Right cardiac atrium (tissue), 5 donors: ENCODE data around the gene PRKCD. TPM values are rescaled to one million over a fixed set of nuclear protein-coding genes. Genes with fewer than 3 reads are reported as not detected.

ENCODE experiments used
- ATAC-seq, 2 donors: fragments of 200-7000 bp; cut with Tn5 transposase; one replicate each; pipeline versions ENCODE4 v1.8.0 to v1.9.1; 2020; ENCODE audit warnings: moderate library complexity in 2 of 2, mild to moderate bottlenecking in 1 of 2
- DNase-seq, 3 donors: peaks; one replicate each; pipeline ENCODE4 v3.0.0-alpha.2; 2020
- H3K27ac ChIP-seq: one replicate; pipeline ENCODE4 v1.5.1; 2013; ENCODE audit warnings: mild to moderate bottlenecking, low read length, control low read depth, moderate library complexity
- H3K27me3 ChIP-seq: one replicate; pipeline ENCODE4 v1.6.1; 2013; ENCODE audit not compliant: control insufficient read depth, insufficient read depth
- H3K4me1 ChIP-seq: one replicate; pipeline ENCODE4 v1.6.1; 2013; ENCODE audit warnings: low read length; ENCODE audit not compliant: control insufficient read depth, insufficient read depth
- H3K4me3 ChIP-seq: one replicate; pipeline ENCODE4 v1.5.1; 2013; ENCODE audit warnings: low read length, control low read depth
- H3K9me3 ChIP-seq: one replicate; pipeline ENCODE4 v1.6.1; 2013; ENCODE audit warnings: low read length; ENCODE audit not compliant: control insufficient read depth
- WGBS: extraction: QIAGEN DNeasy Blood & Tissue Kit; methylation state at CpG from one replicate; pipeline ENCODE4 v1.1.7; 2013; 5-methylcytosine and 5-hydroxymethylcytosine counted together
- intact Hi-C, 4 donors: fragments of 100-400 bp; cut with DNase I; formaldehyde crosslinking; loops; one replicate each; pipeline versions ENCODE4 v1.11.0 to v1.14.0; 2022 to 2023
- polyA plus RNA-seq: library from polyadenylated mRNA; stranded (reverse); fragments of 200-250 nt; gene quantifications from one replicate; pipeline ENCODE4 v1.2.3, GENCODE V29; 2013
- total RNA-seq, 4 donors: library from RNA; stranded (reverse); fragmentation: NEBNext Ultra II Directional; extraction: Animal tissue kit (Norgen Biotek cat#: 25700); gene quantifications; one replicate each; pipeline ENCODE4 v1.2.1, GENCODE V29; 2021
- donor health status: healthy with polysubstance abuse.
- donor health status: DM: no; HTN: yes; CAD: no.
- donor health status: DM: no; HTN: no; CAD: no.
- donor health status: DM: no; HTN: yes; CAD: no; lungs with severe emphysema.
- donor health status: DM: yes; HTN: yes; CAD: no.

Gene PRKCD
- total and polyA plus RNA-seq, 5 donors, result 20.9 to 34.4 (median 28.4) TPM

DNA sequence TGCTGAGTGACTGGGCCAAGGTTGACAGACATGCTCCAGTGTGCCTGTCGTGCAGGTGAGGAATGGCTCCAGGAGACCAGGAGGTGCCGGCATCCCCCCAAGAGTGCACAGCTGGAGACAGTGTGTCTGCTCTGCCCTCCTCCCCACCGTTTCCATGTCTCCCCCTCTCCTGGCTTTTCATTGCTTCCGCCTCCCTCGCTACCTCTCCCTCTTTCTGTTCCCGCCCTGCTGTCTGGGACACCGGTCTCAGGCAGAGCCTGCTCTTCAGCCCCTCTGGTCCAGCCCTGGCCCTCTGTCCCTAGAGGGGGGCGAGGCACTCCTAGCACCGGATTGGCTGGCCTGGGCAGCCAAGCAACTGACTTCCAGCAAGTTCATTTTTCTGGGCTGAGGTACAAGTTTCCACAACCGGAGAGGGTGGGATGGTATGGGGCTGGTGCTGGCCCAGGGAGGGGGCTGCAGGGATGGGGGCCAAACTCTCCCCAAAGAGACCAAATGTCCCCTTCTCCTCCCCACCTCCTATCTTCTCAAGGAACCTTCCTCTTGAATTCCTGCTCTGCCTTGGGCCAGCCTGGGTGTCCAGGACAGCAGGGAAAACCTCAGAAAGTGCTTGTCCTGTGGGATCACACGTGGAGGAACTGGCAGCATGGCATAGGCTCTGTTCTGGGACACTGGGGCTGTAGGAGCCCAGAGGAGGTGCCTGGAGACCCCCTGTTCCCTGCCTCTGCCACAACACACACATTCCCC, 32.6 kb downstream of the PRKCD start:
- intact Hi-C loops, result loop anchor here in 1 of 4 donors (5.0 kb wide), 1 partner anchor 61 kb away; the partner anchor contains the start of gene RFT1
- no peak overlapping the region for H3K4me3 ChIP-seq
- WGBS, result 47% methylated on average over 11 of the region's 11 CpGs
- H3K4me1 ChIP-seq, result peaks cover 12% of the 10 kb centered on the region
- H3K9me3 ChIP-seq, result no peaks in the 10 kb centered on the region
- peak; percentile 75 to 77 for ATAC-seq
- H3K27ac ChIP-seq, result peak overlapping the region; percentile 15
- H3K27me3 ChIP-seq, result no peaks in the 10 kb centered on the region
- peak; percentile 68 to 88 (median 81) for DNase-seq

DNA sequence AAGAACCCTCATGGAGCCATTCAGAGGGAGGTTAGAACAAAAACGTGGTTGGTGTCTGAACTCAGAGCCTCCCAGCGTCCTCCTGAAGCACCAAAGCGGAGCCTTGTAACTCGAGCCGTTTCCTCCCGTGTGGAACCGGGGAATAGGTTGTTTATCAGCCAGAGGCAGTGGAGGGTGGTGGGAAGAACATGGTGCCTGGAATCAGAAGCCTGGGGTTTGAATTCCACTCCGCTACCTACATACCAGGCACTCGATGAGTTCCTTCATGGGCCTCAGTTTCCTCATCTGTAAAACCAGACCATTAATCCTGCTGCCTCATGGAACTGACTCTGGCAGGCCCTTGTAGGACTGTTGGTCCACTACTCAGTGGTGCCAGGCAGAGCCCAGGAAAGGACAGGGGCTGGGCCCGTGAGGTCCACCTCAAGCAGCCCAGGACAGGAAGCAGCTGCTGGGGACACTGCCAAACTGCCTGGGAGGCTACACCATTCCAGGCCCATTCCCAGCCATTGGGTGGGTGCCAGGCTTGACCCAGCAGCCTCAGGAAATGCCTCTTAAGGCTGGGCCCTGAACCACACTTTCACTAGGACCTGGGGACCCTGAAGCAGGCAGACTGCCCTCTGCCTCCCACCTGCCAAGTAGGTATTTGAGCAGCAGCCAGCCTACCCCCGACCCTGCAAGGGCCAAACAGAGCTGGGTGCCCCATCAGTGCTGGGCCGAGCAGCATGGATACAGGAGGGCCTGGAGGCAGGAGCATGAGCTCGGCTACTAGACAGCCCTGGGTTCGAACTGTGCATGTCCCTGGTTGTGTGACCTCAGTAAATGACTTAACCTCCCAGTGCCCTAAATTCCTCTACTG, 33.4 kb downstream of the PRKCD start:
- Histone ChIP-seq H3K9me3 (no peaks in the 10 kb centered on the region), H3K27me3 (no peaks in the 10 kb centered on the region), H3K27ac (peak overlapping the region; percentile 15), H3K4me1 (peaks cover 12% of the 10 kb centered on the region), H3K4me3 (no peak overlapping the region)
- intact Hi-C loops, result loop anchor here (5.0 kb wide), 3 partner anchors 62 to 82 kb away; partner anchors contain the start of gene RFT1 (in 4 of the 4)
- ATAC-seq (peak; percentile 38 to 62), DNase-seq (peak; percentile 64 to 87 (median 77))
- 53% methylated on average over 14 of the region's 14 CpGs for WGBS

- DNase-seq (no peak), ATAC-seq (no peak)
- intact Hi-C loops, result loop anchor here in 3 of 4 donors (5.0 kb wide), 3 partner anchors 63 to 83 kb away; partner anchors contain the start of gene RFT1 (in 3 of the 3)
- Histone ChIP-seq H3K4me3 (no peak overlapping the region), H3K9me3 (no peaks in the 10 kb centered on the region), H3K27me3 (no peaks in the 10 kb centered on the region), H3K4me1 (peaks cover 12% of the 10 kb centered on the region), H3K27ac (no peak overlapping the region)
- 89% methylated on average over 10 of the region's 10 CpGs for WGBS
These were observed 34.0 kb downstream of the PRKCD start for GRCh38 chr3:53195066-53195450.

GRCh38 chr3:53195602-53196574, 34.9 kb downstream of the PRKCD start:
- H3K4me3 ChIP-seq, result no peak overlapping the region
- H3K27me3 ChIP-seq, result no peaks in the 10 kb centered on the region
- H3K27ac ChIP-seq, result no peak overlapping the region
- peak; percentile 53 to 78 for ATAC-seq
- peaks cover 12% of the 10 kb centered on the region for H3K4me1 ChIP-seq
- no peaks in the 10 kb centered on the region for H3K9me3 ChIP-seq
- WGBS, result 26% methylated on average over 36 of the region's 36 CpGs
- intact Hi-C loops, result loop anchor here (1.0 to 5.0 kb wide), 5 partner anchors 64 to 84 kb away; partner anchors contain the start of gene RFT1 (in 3 of the 4)
- DNase-seq, result peak; percentile 43 to 82 (median 82)

- H3K9me3 ChIP-seq, result no peaks in the 10 kb centered on the region
- DNase-seq, result peak in 2 of 3 donors; percentile 60 to 68
- no peak overlapping the region for H3K27ac ChIP-seq
- no peak overlapping the region for H3K4me3 ChIP-seq
- ATAC-seq, result no peak
- H3K4me1 ChIP-seq, result peaks cover 12% of the 10 kb centered on the region
- no peaks in the 10 kb centered on the region for H3K27me3 ChIP-seq
- 54% methylated on average over 17 of the region's 17 CpGs for WGBS
- intact Hi-C loops, result loop anchor here (1.0 to 5.0 kb wide), 5 partner anchors 64 to 84 kb away; partner anchors contain the start of gene RFT1 (in 3 of the 4)
These were observed 35.8 kb downstream of the PRKCD start for GRCh38 chr3:53196575-53197407.

DNA sequence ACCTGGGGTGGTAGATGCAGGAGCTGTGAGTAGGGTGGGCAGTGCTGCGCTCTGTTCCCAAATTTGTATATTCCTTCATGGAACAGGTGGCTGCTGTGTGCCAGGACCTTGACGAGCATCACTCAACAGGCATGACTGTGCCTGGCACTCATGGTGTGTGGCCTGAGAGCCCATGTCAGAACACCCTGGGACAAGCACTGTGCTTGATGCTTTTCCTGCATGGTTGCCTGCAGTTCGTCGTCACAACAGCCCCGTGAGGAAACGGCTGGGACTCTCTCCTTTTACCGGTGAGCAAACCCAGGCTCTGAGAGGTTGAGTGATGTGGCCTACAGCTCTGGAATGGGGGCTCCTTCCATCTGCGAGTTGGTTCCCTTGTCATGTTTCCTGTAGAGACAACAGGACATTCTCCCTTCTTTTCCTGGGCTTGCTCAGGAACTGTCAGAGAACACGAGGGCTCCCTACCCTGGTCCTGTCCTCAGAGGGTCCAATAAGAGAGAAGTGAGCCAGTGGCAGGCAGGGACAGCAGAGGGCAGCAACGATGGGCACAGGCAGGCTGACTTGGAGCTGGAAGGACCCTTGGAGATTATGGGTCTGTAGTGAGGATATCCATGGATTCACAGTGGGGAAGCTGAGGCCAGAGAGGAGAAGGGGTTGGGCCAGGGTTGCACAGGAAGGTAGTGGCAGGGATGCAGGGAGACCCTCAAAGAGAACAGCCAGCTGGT, 37.4 kb downstream of the PRKCD start:
- Histone ChIP-seq H3K27ac (no peak overlapping the region), H3K4me3 (no peak overlapping the region), H3K9me3 (no peaks in the 10 kb centered on the region), H3K27me3 (no peaks in the 10 kb centered on the region), H3K4me1 (peaks cover 12% of the 10 kb centered on the region)
- DNase-seq (peak in 1 of 3 donors; percentile 23), ATAC-seq (no peak)
- intact Hi-C loops, result loop anchor here in 3 of 4 donors (5.0 kb wide), 3 partner anchors 66 to 86 kb away; partner anchors contain the start of gene RFT1 (in 3 of the 3)
- 53% methylated on average over 10 of the region's 10 CpGs for WGBS

DNA sequence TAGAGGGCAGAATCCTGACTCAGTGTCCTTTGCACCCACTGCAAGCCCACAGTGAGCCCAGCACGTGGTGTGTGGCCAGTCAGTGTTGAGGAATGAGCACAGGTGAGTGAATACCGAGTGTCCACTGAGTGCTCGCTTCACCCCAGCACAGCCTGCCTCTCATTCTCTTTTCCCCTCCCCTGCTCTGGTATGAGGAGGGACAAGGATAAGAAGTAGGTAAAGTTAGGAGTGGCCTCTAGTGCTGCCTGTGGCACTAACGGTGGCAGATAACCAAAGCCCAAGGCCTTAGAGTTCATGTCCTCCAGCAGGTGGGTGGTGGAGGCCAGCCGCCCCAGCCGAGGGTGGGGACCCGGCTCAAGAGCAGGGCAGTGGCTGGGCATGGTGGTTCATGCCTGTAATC, 38.0 kb downstream of the PRKCD start:
- no peaks in the 10 kb centered on the region for H3K27me3 ChIP-seq
- H3K9me3 ChIP-seq, result no peaks in the 10 kb centered on the region
- DNase-seq, result peak in 1 of 3 donors; percentile 7
- no peak for ATAC-seq
- WGBS, result 83% methylated on average over 7 of the region's 7 CpGs
- H3K4me3 ChIP-seq, result no peak overlapping the region
- intact Hi-C loops, result loop anchor here in 3 of 4 donors (5.0 kb wide), 3 partner anchors 67 to 87 kb away; partner anchors contain the start of gene RFT1 (in 3 of the 3)
- H3K4me1 ChIP-seq, result peaks cover 8% of the 10 kb centered on the region
- H3K27ac ChIP-seq, result no peak overlapping the region

DNA sequence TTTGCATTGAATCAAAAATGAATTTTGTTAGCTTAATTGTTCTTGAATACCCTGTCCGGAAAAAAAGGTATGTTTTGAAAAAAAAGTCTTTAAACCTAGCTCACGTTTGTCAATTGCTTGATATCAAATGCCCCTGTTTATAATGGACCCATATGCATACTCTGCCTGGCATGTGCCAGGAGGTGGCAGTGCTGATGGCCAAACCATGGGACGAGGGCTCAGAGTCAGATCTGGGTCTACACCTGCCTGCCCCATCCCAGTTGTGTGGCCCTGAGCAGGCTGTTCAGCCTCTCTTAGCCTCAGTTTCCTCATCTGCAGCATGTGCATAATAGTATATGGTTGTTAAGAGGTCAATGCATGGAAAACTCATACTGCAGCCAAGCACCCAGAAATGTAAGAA, 38.8 kb downstream of the PRKCD start:
- intact Hi-C loops, result loop anchor here in 3 of 4 donors (5.0 kb wide), 3 partner anchors 68 to 88 kb away; partner anchors contain the start of gene RFT1 (in 3 of the 3)
- Histone ChIP-seq H3K27ac (no peak overlapping the region), H3K4me1 (no peaks in the 10 kb centered on the region), H3K4me3 (no peak overlapping the region), H3K9me3 (no peaks in the 10 kb centered on the region), H3K27me3 (no peaks in the 10 kb centered on the region)
- no peak for ATAC-seq
- WGBS, result 70% methylated on average over 3 of the region's 3 CpGs
- peak in 1 of 3 donors; percentile 14 for DNase-seq
